ENCODE results near the gene CEBPZOS.

Gene CEBPZOS

DNA sequence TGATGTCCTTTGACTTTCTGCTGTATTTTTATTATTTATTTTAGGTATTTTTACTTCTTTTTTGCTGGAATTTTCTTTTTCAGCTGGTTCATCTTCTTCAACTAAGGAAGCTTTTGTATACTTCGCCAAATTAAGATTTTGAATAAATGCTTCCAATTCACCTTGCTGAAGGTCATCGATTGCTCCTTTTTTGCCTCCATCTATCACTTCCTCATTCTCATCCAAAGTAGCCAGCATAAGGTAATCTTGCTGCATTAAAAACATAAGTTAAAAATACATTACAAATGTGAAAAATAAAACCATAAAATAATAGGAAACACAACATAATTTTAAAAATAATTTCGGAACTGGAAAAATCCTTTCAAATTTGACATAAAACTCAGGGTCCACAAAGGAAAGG is 32.5 kb downstream of the CEBPZOS start:
- no peak overlapping the region for H3K27ac ChIP-seq
- ChIA-PET POLR2A (ENCODE audit: low non-redundant PET) (interaction anchor here (0.6 kb wide), 1 partner anchor 262 kb away, joined by 3 read pairs; the partner anchor contains the start of gene STRN), CTCF (interaction anchor here (0.7 kb wide), 1 partner anchor 56 kb away, joined by 3 read pairs; no protein-coding TSS in a partner anchor)
- DNase-seq (ENCODE audit: low spot score) = no peak
- TF ChIP-seq, protein P1, sequence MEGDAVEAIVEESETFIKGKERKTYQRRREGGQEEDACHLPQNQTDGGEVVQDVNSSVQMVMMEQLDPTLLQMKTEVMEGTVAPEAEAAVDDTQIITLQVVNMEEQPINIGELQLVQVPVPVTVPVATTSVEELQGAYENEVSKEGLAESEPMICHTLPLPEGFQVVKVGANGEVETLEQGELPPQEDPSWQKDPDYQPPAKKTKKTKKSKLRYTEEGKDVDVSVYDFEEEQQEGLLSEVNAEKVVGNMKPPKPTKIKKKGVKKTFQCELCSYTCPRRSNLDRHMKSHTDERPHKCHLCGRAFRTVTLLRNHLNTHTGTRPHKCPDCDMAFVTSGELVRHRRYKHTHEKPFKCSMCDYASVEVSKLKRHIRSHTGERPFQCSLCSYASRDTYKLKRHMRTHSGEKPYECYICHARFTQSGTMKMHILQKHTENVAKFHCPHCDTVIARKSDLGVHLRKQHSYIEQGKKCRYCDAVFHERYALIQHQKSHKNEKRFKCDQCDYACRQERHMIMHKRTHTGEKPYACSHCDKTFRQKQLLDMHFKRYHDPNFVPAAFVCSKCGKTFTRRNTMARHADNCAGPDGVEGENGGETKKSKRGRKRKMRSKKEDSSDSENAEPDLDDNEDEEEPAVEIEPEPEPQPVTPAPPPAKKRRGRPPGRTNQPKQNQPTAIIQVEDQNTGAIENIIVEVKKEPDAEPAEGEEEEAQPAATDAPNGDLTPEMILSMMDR (conservative IDR thresholded peaks at IDR 0.05; ENCODE audit: low read depth) = no peak

- peak; percentile 18 for DNase-seq (ENCODE audit: low spot score)
Measured at GRCh38 chr2:37230581-37230980, 34.3 kb downstream of the CEBPZOS start.

GRCh38 chr2:37231241-37232130 is 35.2 kb downstream of the CEBPZOS start, which contains the start of the genes CEBPZ and NDUFAF7:
CEBPZ (minus strand) TSS chr2:37231596; CDS start chr2:37231567, 29 bp downstream.
NDUFAF7 (plus strand) TSS chr2:37231658; CDS start chr2:37231706, 48 bp downstream.
- TF ChIP-seq, protein P1 (conservative IDR thresholded peaks at IDR 0.05; ENCODE audit: low read depth) = no peak
- POLR2A ChIA-PET (ENCODE audit: low non-redundant PET) = interaction anchor here (0.6 to 1.0 kb wide), 2 partner anchors 21 to 93 kb away, joined by 3 read pairs; partner anchors contain the start of gene PRKD3
- H3K27ac ChIP-seq = peak within 1 kb of the TSS; percentile 88
- CTCF ChIA-PET = interaction anchor here (0.5 to 0.6 kb wide), 2 partner anchors 69 to 121 kb away, joined by 3 read pairs; no protein-coding TSS in a partner anchor
- DNase-seq (ENCODE audit: low spot score) = peak; percentile 96

More at GRCh38 chr2:37230581-37230980, 34.3 kb downstream of the CEBPZOS start:
- H3K27ac ChIP-seq = no peak overlapping the region
- POLR2A ChIA-PET (ENCODE audit: low non-redundant PET) = no interaction called here
- CTCF ChIA-PET = no interaction called here
- TF ChIP-seq, protein P1 (conservative IDR thresholded peaks at IDR 0.05; ENCODE audit: low read depth) = no peak

- ChIA-PET CTCF (interaction anchor here (0.6 kb wide), 1 partner anchor 69 kb away, joined by 3 read pairs; no protein-coding TSS in a partner anchor), POLR2A (ENCODE audit: low non-redundant PET) (interaction anchor here (0.6 to 1.0 kb wide), 2 partner anchors 21 to 92 kb away, joined by 3 read pairs; partner anchors contain the start of gene PRKD3)
- peak; percentile 46 for DNase-seq (ENCODE audit: low spot score)
- H3K27ac ChIP-seq = peak overlapping the region; percentile 88
- TF ChIP-seq, protein P1 (conservative IDR thresholded peaks at IDR 0.05; ENCODE audit: low read depth) = no peak
Measured at GRCh38 chr2:37232131-37232933, 36.0 kb downstream of the CEBPZOS start.

GRCh38 chr2:37243435-37243834 is 47.1 kb downstream of the CEBPZOS start:
- ChIA-PET CTCF (interaction anchor here (0.6 kb wide), 1 partner anchor 1737 kb away, joined by 7 read pairs; no protein-coding TSS in a partner anchor), POLR2A (ENCODE audit: low non-redundant PET) (no interaction called here)
- no peak overlapping the region for H3K27ac ChIP-seq

More at GRCh38 chr2:37243435-37243834, 47.1 kb downstream of the CEBPZOS start:
- TF ChIP-seq, protein P1 (conservative IDR thresholded peaks at IDR 0.05; ENCODE audit: low read depth) = no peak
- DNase-seq (ENCODE audit: low spot score) = no peak

Measured in RWPE1 (cell line).